Natural killer cell treated with Interleukin-12 subunit alpha and Interleukin-12 subunit beta and Interleukin-15 and Interleukin-18, amount 100 ng/mL, for 72 hours (primary cell): ENCODE data around the gene CYSRT1. TPM values are rescaled to one million over a fixed set of nuclear protein-coding genes. Genes with fewer than 3 reads are reported as not detected.
A peak's percentile ranks its signal among the peaks of the same experiment; 100 is the strongest.

ENCODE experiments used
- ATAC-seq, 2 donors: fragments of 150-1000 bp; cut with Tn5 transposase in 1 of 2; sonication (Bioruptor Pico), chemical (Tn5 transposase) in 1 of 2; 2 replicates each; pipeline ENCODE4 v1.10.0; 2021
- DNase-seq: peaks from one replicate; pipeline ENCODE4 v3.0.0; 2022; ENCODE audit warnings: low spot score
- H3K27ac Mint-ChIP-seq, 2 donors: 1 replicate in 1 of 2; 2 replicates in 1 of 2; pipeline ENCODE4 v1.8.0; 2022; ENCODE audit warnings: mixed read lengths in 2 of 2, mild to moderate bottlenecking in 1 of 2, moderate library complexity in 1 of 2
- H3K27me3 Mint-ChIP-seq, 2 donors: 1 replicate in 1 of 2; 2 replicates in 1 of 2; pipeline ENCODE4 v1.8.0; 2022; ENCODE audit warnings: mixed read lengths in 2 of 2
- H3K36me3 Mint-ChIP-seq: one replicate; pipeline ENCODE4 v1.8.0; 2022; ENCODE audit warnings: mixed read lengths
- H3K4me1 Mint-ChIP-seq, 2 donors: 1 replicate in 1 of 2; 2 replicates in 1 of 2; pipeline ENCODE4 v1.8.0; 2022; ENCODE audit warnings: low read depth in 2 of 2, mixed read lengths in 2 of 2, mild to moderate bottlenecking in 1 of 2
- H3K4me3 Mint-ChIP-seq: one replicate; pipeline ENCODE4 v1.8.0; 2022; ENCODE audit warnings: mixed read lengths
- H3K9me3 Mint-ChIP-seq: 2 replicates; pipeline ENCODE4 v1.8.0; 2022; ENCODE audit warnings: mixed read lengths
- total RNA-seq, 2 donors: library from RNA; stranded (reverse); gene quantifications; one replicate each; pipeline ENCODE4 v1.2.3, GENCODE V29; 2022

The CYSRT1 gene
- total RNA-seq, 2 donors from 2014 or later, result 0.29 to 0.33 TPM

DNA sequence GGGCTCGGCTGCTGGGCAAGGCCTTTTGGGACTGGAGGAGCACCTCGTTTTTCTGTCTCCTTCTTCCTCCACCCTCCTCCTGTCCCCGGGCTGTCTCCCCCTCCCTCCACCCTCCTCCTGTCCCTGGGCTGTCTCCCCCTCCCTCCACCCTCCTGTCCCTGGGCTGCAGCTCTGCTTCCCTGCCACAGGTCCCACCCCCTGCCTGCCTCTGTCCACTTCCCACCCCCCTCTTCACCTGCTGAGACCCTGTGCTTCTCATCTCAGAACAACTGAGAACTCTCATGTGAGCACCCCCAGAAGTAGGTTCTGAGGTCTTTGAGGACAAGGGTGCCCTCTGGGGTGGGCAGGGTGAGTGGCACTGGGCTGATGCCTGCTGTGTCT, 46.7 kb downstream of the CYSRT1 start:
- Mint-ChIP-seq H3K4me1 (peaks cover 18 to 24% of the 10 kb centered on the region in 2 donors), H3K4me3 (no peak overlapping the region), H3K27ac (no peak overlapping the region), H3K36me3 (peaks cover 7% of the 10 kb centered on the region), H3K9me3 (no peaks in the 10 kb centered on the region), H3K27me3 (no peaks in the 10 kb centered on the region)
- DNase-seq (no peak), ATAC-seq (no peak)

DNA sequence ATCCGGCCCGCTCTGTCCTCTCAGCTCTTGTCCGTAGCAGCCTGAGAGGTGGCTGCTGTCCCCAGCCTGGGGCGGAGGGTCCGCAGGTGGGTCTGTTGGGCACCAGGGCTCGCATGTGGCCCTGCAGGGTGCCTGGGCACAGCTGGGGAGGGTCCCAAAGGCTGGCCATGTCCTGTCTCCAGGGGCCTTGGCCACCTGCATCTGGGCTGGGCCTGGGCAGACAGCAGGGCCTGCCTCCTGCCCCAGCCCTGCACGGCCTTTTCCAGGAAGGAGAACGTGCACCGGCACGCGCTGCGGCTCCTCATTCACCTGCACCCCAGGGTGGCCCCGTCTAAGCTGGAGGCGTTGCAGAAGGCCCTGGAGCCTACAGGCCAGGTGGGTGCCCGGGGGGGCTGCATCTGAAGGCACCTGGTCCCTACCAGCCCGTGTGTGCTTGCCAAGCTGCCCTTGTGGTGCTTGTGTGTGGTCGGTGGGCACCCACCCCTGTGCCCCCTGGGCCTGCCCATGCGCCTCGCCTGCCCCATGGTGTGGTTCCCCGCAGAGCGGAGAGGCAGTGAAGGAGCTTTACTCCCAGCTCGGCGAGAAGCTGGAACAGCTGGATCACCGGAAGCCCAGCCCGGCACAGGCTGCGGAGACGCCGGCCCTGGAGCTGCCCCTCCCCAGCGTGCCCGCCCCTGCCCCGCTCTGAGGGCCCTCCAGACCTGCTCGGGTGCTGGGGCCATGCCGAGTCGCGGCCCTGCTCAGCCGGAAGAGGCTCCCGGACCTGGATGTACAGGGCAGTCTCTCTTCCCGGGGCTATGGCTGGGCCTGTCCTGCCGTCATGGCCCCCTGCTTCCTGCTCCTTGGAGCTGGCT, 47.5 kb downstream of the CYSRT1 start:
- DNase-seq, result no peak
- no peaks in the 10 kb centered on the region for H3K27me3 Mint-ChIP-seq
- H3K27ac Mint-ChIP-seq, result no peak overlapping the region
- H3K4me1 Mint-ChIP-seq, result peaks cover 22 to 28% of the 10 kb centered on the region in 2 donors
- peak in 1 of 2 donors; percentile 1 for ATAC-seq
- H3K36me3 Mint-ChIP-seq, result peaks cover 7% of the 10 kb centered on the region
- no peak overlapping the region for H3K4me3 Mint-ChIP-seq
- H3K9me3 Mint-ChIP-seq, result no peaks in the 10 kb centered on the region

DNA sequence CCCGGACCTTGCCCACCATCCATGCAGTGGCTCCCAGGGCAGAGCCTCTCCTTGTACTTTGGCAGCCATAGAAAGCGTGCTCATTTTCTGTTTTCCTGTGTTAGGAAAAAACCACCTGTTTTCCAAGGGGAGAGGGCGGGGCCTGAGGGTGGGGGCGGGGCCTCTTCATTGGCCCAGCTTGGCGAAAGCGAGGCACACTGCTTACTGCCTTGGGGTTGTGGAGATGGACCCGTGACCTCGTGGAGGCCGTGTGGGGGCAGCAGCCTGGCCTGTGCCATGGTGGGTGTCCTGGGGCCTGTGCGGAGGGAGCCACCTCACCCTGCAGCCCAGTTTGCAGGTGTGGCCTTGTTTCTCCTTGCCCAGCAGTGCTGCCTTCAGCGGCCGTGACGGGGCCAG, 48.1 kb downstream of the CYSRT1 start:
- DNase-seq (no peak), ATAC-seq (no peak)
- Mint-ChIP-seq H3K4me3 (no peak overlapping the region), H3K27ac (no peak overlapping the region), H3K9me3 (no peaks in the 10 kb centered on the region), H3K4me1 (peaks cover 22 to 28% of the 10 kb centered on the region in 2 donors), H3K27me3 (no peaks in the 10 kb centered on the region), H3K36me3 (peaks cover 7% of the 10 kb centered on the region)

DNA sequence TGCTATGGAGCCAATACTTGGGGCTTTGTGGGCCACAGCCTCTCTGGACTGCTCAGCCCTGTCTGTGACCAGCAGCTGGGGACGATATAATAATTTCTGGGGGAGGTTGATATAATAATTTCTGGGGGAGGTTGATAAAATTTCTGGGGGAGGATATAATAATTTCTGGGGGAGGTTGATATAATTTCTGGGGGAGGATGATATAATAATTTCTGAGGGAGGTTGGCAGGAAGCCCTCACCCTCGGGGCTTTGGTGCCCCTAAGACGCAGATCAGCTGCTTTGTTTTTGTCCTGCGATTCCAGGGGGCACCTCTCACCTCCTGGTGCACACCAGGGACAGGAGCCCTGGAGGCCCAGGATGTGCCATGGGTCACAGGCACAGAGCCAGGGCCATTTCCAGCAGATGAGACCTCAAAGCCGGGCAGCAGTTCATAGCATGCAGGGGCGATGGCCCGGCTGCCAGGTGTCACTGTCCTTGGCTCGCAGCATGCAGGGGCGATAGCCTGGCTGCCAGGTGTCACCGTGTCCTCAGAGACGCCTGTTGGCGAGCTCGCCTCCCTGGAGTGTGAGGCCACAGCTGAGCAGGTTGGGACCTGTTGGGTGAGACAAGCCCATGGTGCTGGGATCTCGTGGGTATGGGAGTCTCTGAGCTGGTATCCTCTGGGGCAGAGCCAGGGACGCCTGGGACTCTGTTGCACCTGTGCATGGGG, 48.8 kb downstream of the CYSRT1 start:
- Mint-ChIP-seq H3K9me3 (no peaks in the 10 kb centered on the region), H3K27me3 (no peaks in the 10 kb centered on the region)
- DNase-seq, result no peak

DNA sequence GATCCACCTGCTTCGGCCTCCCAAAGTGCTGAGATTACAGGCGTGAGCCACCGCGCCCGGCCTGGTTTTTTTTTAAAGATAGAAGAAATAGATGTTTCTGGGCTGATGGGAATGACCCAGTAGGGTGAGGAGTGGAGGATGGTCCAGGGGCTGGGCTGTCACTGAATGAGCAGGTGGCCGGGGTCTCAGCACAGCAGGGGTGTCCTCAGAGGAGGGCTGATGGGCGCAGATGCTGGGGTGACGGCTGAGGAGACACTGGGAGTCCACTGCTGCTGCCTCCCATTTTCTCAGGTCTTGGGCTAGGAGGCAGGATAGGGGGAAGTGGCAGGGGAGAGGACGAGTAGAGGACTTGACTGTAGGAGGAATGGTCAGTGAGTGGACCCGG, 50.2 kb downstream of the CYSRT1 start:
- Mint-ChIP-seq H3K4me3 (peak overlapping the region; percentile 34), H3K27ac (peak overlapping the region; percentile 46 to 63), H3K27me3 (no peaks in the 10 kb centered on the region), H3K36me3 (no peaks in the 10 kb centered on the region), H3K9me3 (no peaks in the 10 kb centered on the region), H3K4me1 (peaks cover 15 to 22% of the 10 kb centered on the region in 2 donors)
- DNase-seq, result no peak
- ATAC-seq, result no peak

More for the DNA sequence above, 48.8 kb downstream of the CYSRT1 start:
- ATAC-seq, result no peak
- Mint-ChIP-seq H3K27ac (no peak overlapping the region), H3K4me1 (peaks cover 16 to 25% of the 10 kb centered on the region in 2 donors), H3K4me3 (no peak overlapping the region), H3K36me3 (peaks cover 2% of the 10 kb centered on the region)

Other genes starting within 250 kb of the CYSRT1 start
- gene PTGDS, start 247.7 kb upstream of the CYSRT1 start, total RNA-seq, result 1 to 10 TPM; 1.7 to 4.4 TPM
- under 1 TPM in 1 of 2 donors, not detected in 1; 0.21 TPM for gene LCNL1, start 242.2 kb upstream of the CYSRT1 start, total RNA-seq
- gene PAXX, start 232.8 kb upstream of the CYSRT1 start, total RNA-seq, result 100 to 1,000 TPM in 1 of 2 donors, 10 to 100 TPM in 1; 64.0 to 118 TPM
- 10 to 100 TPM in 1 of 2 donors, 1 to 10 TPM in 1; 4.3 to 38.2 TPM for gene CLIC3, start 228.6 kb upstream of the CYSRT1 start, total RNA-seq
- gene ABCA2, start 196.9 kb upstream of the CYSRT1 start, total RNA-seq, result 100 to 1,000 TPM in 1 of 2 donors, 10 to 100 TPM in 1; 77.6 to 109 TPM
- 10 to 100 TPM; 10.0 to 17.8 TPM for gene FUT7, start 193.1 kb upstream of the CYSRT1 start, total RNA-seq
- gene NPDC1, start 179.0 kb upstream of the CYSRT1 start, total RNA-seq, result 10 to 100 TPM; 11.2 to 41.7 TPM
- gene ENTPD2, start 171.1 kb upstream of the CYSRT1 start, total RNA-seq, result not detected
- 10 to 100 TPM in 1 of 2 donors, 1 to 10 TPM in 1; 9.5 to 20.8 TPM for gene SAPCD2, start 154.6 kb upstream of the CYSRT1 start, total RNA-seq
- 10 to 100 TPM; 19.9 to 22.0 TPM for gene UAP1L1, start 147.7 kb upstream of the CYSRT1 start, total RNA-seq
- gene MAN1B1, start 138.2 kb upstream of the CYSRT1 start, total RNA-seq, result 10 to 100 TPM; 34.1 to 55.8 TPM
- gene DPP7, start 110.4 kb upstream of the CYSRT1 start, total RNA-seq, result 100 to 1,000 TPM; 188 to 310 TPM
- gene GRIN1, start 86.0 kb upstream of the CYSRT1 start, total RNA-seq, result under 1 TPM in 1 of 2 donors, not detected in 1; 0.11 TPM
- not detected for gene LRRC26, start 55.1 kb upstream of the CYSRT1 start, total RNA-seq
- gene TMEM210, start 53.1 kb upstream of the CYSRT1 start, total RNA-seq, result not detected
- 10 to 100 TPM; 75.5 to 98.1 TPM for gene ANAPC2, start 36.6 kb upstream of the CYSRT1 start, total RNA-seq
- gene SSNA1, start 36.5 kb upstream of the CYSRT1 start, total RNA-seq, result 10 to 100 TPM; 78.3 to 91.4 TPM
- gene TPRN, start 24.4 kb upstream of the CYSRT1 start, total RNA-seq, result 10 to 100 TPM in 1 of 2 donors, 1 to 10 TPM in 1; 9.0 to 19.1 TPM
- 10 to 100 TPM; 25.0 to 43.9 TPM for gene TMEM203, start 19.5 kb upstream of the CYSRT1 start, total RNA-seq
- gene NDOR1, start 19.5 kb upstream of the CYSRT1 start, total RNA-seq, result 10 to 100 TPM; 33.0 to 81.9 TPM
- gene RNF208, start 2.9 kb upstream of the CYSRT1 start, total RNA-seq, result 1 to 10 TPM; 1.4 to 1.9 TPM
- not detected for gene RNF224, start 2.3 kb downstream of the CYSRT1 start, total RNA-seq
- gene SLC34A3, start 5.7 kb downstream of the CYSRT1 start, total RNA-seq, result not detected
- gene TUBB4B, start 16.1 kb downstream of the CYSRT1 start, total RNA-seq, result 100 to 1,000 TPM; 332 to 432 TPM
- gene STPG3, start 26.1 kb downstream of the CYSRT1 start, total RNA-seq, result not detected
- 10 to 100 TPM; 58.8 to 90.3 TPM for gene NELFB, start 30.2 kb downstream of the CYSRT1 start, total RNA-seq
- 10 to 100 TPM; 31.1 to 38.4 TPM for gene TOR4A, start 52.6 kb downstream of the CYSRT1 start, total RNA-seq
- gene NRARP, start 77.1 kb downstream of the CYSRT1 start, total RNA-seq, result 1 to 10 TPM in 1 of 2 donors, under 1 TPM in 1; 0.88 to 2.6 TPM
- gene EXD3, start 198.0 kb downstream of the CYSRT1 start, total RNA-seq, result 1 to 10 TPM; 7.6 to 7.9 TPM
- under 1 TPM; 0.33 to 0.62 TPM for gene NOXA1, start 198.2 kb downstream of the CYSRT1 start, total RNA-seq
- not detected for gene ENTPD8, start 216.2 kb downstream of the CYSRT1 start, total RNA-seq
- 10 to 100 TPM; 17.1 to 36.4 TPM for gene NSMF, start 234.2 kb downstream of the CYSRT1 start, total RNA-seq